Activated gamma-delta T cell (primary cell): ENCODE data around the gene ELK3.

Source experiments
- DNase-seq: peaks from one replicate; lab custom pipeline; 2025; lab: John Stamatoyannopoulos, UW
- total RNA-seq, 2 donors: gene quantifications; one replicate each; lab custom pipeline; 2026; lab: John Stamatoyannopoulos, UW

The ELK3 gene
- total RNA-seq, result 44.7 to 49.8 reads per million in 2 donors

DNA sequence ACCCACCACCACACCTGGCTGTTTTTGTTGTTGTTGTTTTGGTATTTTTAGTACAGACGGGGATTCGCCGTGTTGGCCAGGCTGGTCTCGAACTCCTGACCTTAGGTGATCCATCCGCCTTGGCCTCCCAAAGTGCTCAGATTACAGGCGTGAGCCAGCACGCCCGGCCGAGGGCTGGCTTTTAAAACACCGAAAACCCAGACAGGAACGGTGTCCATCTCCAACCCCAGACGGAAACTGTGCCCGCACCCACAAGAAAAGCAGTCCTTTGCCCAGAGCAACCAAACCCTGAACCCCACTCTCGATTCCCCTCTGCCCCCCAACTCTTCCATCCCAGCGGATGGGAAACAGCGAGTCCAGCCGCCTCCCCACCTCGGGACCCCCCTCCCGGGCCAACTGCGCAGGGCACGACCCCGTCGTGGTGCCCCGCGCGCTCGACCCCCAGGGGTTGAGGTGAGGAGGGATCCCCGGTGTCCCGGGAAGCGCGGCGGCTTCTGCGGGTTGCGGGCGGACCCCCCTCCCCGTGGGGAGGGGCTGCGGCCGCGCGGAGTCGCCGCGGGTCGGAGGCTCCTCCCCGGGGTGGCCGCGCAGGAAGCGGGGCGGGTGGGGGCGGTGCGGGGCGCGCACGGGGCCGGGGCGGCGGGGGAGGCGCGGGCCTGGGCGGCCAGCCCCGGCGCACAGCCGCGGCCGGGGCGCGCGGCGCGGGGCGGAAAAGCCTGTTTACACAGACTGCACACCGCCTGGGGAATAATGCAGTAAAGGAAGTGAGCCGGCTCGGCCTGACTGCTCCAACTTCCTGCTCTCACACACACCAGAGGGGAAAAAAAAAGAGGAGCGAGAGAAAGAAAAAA is at the start of gene ELK3:
ELK3 (plus strand) TSS at position 651 of the 851 bp plus-strand sequence.
- peak; percentile 54 for DNase-seq

DNA sequence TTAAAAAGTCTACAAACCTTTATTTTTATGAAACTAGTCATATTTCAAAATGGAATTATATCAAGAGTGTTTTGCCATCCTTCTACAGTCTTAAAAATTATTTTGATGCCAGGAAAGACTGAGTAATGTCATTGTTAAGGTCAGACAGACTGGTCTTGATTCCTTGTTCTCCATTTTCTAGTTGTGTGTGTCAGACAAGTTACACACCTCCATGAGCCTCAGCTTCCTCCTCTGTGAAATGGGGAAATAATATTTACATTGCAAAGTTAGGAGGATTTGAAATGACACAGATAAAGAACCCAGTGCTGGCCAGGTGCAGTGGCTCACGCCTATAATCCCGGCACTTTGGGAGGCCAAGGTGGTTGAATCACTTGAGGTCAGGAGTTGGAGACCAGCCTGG is 47.4 kb upstream of the ELK3 start:
- DNase-seq, result no peak

GRCh38 chr12:96150442-96150841 is 43.7 kb upstream of the ELK3 start:
- DNase-seq, result no peak

DNA sequence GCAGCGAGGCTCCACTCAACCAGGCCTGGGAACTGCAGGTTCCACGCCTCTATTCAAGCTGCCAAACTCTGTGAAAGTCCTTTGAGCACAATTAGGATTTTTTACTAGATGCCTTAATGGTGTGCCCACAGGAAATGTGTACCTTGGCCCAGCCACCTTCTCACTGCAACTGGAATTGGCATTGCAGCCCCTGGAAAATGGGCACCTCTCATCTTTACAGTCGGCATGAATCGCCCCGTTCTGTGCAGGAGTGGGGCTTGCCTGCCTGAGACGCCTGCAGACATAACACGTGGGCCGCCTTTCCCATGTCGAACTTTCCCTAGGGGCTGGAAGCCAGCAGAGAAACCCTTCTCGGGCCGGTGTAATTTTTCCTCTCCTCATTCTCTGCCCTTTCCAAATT is 42.0 kb upstream of the ELK3 start:
- DNase-seq, result no peak

DNA sequence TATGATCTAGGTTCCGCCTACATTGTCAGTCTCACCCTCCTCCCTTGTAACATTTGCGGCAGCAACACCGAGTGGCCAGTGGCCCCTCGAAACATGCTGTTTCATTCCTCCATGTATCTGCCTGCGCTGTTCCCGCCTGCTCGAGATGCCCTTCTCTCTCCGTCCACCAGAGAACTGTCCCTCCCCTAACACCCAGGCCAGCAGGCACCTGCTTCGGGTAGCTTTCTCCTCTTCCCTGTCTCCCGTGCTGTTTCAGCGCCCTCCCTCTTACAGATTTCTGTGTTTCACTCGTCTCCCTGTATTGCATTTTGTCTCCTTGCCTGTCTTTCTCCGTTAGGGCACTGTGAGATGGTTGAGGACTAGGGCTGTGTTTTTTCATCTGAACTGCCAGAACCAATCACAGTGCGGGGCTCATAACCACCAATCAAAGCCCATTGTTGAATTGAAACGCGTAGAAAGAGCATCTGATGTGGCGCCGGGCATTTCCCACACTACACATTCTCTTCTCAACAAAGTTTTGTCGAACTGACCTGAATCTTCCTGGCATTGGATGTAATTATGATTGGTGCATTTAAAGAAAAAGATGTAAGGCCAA is 40.9 kb upstream of the ELK3 start:
- no peak for DNase-seq

DNA sequence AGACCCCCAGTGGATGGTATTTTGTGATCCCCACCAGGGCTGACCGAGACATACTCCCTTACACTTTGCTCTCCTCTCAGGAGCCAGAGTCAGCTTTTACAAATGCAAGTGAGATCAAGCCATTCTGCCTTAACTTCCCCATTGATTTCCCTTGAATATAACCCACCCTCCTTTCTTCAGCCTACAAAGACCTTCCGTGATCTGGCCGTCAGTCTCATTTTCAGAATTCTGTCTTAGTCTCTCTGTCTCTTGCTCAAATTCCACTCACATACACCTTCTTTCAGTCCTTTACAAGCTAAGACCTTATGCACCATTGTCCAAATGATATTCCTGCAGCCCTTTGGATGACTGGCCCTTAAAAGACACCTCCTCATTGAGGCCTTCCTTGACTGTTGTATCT is 39.0 kb upstream of the ELK3 start:
- no peak for DNase-seq

DNA sequence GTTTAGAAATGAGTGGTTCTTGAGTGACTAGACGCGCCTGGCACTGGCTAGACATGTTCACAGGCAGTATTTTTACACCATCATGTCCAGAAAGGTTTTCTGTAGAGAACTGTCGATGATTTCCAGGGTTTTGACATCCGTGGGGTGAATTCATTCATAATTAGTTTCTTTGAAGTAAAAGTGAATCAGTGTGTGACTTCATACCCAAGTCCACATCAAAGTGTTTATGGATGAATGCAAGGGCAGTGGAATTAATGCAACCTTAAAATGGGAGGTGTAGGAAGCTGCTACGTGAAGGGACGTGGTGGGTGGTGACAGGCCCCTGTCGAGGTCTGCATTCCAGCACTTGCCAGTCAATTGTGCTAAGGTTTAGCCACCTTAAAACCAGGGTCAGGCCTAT is 38.4 kb upstream of the ELK3 start:
- DNase-seq, result no peak

GRCh38 chr12:96156211-96156610 is 38.0 kb upstream of the ELK3 start:
- no peak for DNase-seq

DNA sequence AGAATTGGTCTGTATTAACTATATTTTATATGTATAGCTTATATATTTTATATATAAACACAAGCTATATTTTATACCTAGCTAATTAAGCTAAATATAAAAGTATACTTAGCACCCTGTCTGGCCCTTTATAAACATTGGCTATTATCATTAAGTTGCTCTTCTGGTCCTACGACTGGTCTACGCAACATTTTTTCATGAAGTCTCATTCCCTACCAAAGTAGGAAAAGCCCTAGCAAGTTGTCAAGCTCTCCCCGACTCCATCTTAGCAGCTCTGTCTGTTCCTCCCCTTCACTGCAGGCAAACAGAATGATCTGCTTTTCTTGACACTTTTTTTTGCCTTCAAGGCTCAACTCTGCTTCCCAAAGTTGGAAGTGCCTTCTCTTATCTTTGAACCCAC is 36.7 kb upstream of the ELK3 start:
- DNase-seq, result no peak

DNA sequence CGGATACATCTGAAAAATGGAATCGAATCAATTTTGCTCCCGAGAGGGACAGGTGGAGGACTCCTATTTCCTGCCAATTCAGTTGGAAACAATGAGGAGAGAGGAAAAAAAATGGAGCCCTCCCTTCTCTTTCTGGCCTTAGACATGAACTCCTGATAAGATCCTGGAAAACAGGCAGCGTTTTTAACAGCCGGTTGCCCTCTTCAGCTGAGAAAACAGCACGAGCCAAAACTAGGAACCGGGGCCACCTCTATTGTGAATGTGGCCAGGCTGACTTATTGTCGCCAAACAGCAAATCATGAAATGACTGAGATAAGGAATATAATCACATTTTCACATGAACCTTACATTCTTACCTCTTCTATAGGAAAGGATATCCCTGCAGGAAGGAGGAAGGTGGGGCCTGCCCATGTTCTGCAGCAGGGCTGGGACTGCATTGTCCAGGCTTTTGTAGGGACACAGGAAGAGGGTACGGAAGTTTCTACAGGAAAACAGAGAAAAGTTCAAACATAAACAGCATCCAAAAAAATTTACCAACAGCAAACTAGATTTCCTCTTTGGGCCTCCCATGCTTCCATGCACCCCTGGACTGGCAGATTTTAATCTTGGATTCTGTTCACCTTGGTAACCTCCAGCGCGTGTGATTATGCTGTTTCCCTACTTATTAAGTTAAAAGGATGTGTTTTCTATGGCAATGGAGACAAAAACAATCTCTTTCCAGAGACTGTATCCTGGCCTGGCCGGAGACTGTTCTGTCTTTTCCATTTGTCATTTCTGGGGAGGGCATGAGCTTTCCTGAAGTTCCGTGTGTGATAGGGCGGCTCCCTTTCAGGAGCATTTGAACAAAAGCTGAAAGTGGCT is 29.0 kb upstream of the ELK3 start:
- no peak for DNase-seq

GRCh38 chr12:96166765-96167164 is 27.4 kb upstream of the ELK3 start:
- no peak for DNase-seq

GRCh38 chr12:96167492-96167891 is 26.7 kb upstream of the ELK3 start:
- DNase-seq, result no peak

DNA sequence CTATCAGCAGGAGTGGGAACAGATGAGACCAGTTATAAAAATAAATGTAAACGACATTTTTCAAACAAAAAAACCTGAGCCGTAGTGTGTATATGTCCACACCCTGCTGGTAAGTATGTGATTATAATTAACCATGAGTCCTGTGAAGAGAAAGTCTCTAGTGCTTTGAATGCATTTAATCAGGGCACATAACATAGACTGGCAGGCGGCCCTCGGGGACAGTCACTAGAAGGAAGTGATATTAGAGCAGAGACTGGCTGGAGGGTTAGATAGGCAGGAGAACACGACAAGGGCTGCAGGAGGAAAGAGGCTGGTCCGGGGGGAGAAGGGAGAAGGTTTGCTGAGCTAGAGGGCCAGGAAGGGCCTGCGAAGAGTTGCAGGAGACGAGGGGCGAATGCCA is 23.8 kb upstream of the ELK3 start:
- DNase-seq, result no peak

DNA sequence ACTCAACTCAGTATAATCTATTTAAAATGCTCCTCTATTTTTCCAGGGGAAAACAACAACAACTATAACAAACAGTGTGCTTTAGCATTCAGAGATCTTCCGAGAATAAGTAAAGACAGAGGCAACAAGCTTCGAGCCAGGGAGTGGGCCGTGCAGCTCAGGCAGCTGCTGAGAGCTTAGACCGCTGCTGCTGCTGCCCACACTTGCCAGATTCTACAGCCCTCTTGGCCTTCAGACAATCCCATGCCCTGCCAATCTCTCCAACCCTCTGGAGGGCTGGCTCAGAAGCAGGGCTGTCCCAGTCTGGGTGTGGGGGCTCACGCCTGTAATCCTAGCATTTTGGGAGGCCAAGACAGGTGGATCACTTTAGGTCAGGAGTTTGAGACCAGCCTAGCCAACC is 23.4 kb upstream of the ELK3 start:
- DNase-seq, result no peak

GRCh38 chr12:96171905-96172304 is 22.3 kb upstream of the ELK3 start:
- no peak for DNase-seq

GRCh38 chr12:96172981-96173380 is 21.2 kb upstream of the ELK3 start:
- DNase-seq, result no peak

DNA sequence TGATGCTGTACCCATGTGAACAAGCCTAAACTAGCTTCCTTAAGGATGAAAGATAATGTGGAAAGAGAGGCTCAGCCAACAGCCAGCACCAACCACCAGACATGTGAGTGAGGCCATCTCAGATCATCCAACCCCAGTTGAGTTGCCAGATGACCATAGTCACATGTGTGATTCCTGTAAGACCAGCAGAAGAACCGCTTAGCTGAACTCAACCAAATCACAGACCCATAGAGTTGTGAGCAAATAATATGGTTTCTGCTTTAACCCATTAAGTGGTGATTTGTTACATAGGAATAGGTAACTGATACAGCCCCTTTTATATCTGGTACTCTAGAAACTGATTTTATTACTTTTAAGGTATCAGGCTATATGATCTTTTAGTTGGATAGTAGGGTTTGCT is 17.6 kb upstream of the ELK3 start:
- DNase-seq, result no peak

GRCh38 chr12:96177013-96177412 is 17.2 kb upstream of the ELK3 start:
- DNase-seq, result no peak

- DNase-seq, result no peak
These were observed 10.3 kb upstream of the ELK3 start for GRCh38 chr12:96183734-96184370.

- DNase-seq, result no peak
These were observed 8.3 kb upstream of the ELK3 start for GRCh38 chr12:96185914-96186313.

DNA sequence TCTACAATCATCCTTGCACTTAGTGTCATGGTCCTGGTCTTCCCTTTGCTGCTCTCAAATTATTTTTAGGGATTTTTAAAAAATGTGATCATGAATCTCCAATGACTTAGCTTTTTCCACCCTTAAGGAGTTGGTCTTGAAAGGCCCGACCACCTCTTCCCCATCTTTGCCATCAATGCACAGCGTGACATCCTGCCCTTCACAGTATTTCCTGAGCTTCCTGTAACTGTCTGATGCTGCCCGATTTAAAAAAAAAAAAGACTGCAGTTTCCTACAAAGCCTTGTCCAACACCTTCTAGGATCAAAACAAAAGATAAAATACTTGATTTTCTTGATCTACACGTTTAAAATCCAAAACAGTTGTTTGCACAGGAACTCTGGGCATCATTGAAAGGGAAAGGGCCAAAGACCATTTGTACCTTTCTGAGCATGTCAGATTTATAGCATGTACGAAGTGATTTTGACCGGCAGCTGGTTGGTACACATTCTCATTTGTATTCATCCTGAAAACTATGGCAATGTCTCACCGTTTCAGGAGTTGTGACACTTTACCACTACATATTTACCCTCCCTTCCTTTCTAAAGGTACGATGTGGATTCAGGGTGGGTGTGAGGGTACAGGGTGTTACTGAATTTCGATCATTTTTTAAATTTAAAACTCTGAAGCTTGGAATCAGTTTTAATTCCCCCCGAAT is 7.4 kb upstream of the ELK3 start:
- no peak for DNase-seq

DNA sequence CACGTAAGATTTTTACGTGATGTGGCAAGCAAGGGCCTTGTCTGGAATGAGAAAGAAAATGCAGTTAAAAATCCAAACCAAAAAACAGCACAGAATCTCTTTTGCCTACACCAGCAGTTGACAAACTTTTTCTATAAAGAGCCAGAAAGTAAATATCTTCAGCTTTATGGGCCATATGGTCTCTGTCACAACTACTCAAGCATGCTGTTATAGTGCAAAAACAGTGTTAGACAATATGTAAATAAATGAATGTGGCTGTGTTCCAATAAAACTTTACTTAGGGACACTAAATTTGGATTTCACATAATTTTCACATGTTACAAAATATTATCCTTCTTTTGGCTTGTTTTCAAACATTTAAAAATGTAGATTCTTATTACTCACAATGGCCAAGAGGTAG is 6.2 kb upstream of the ELK3 start:
- DNase-seq, result no peak
